ENCODE measurements around the gene DBF4B. TPM values are rescaled to one million over a fixed set of nuclear protein-coding genes. Genes with fewer than 3 reads are reported as not detected.
"Not testable (repeated sequence)": the region's sequence is repeated elsewhere in the genome, so short reads cannot be mapped to it uniquely, and the experiment has no call there.

DBF4B gene
- polyA plus RNA-seq, 1 of the 3 experiments (the other 2 are of a cell fraction): 8.3 TPM

- TF ChIP-seq USF1 (IDR thresholded peaks at IDR 0.05; ENCODE audit: borderline replicate concordance, low read depth) (no peak), MXI1 (IDR thresholded peaks at IDR 0.05; ENCODE audit: low read depth, low read length) (no peak), NRF1 (IDR thresholded peaks at IDR 0.05; ENCODE audit: low read depth, low read length) (no peak), CHD2 (IDR thresholded peaks at IDR 0.05; ENCODE audit: low read length, partially characterized antibody) (no peak), FOXM1 (IDR thresholded peaks at IDR 0.05; ENCODE audit: low read depth) (no peak), MEF2A (IDR thresholded peaks at IDR 0.05; ENCODE audit: borderline replicate concordance, low read depth) (no peak), CTCF (IDR thresholded peaks at IDR 0.05) (no peak)
Observed at GRCh38 chr17:44719444-44719843, 11.0 kb downstream of the DBF4B start (continued).

- H3K4me2 ChIP-seq: no peak overlapping the region
- CTCF ChIA-PET: interaction anchor here (1.1 kb wide), 1 partner anchor 142 kb away, joined by 3 read pairs; no protein-coding TSS in a partner anchor
- no peak for TF ChIP-seq YY1 (IDR thresholded peaks at IDR 0.05; ENCODE audit: low read depth)
- no peak for TF ChIP-seq MXI1 (IDR thresholded peaks at IDR 0.05; ENCODE audit: low read depth, low read length)
- TF ChIP-seq FOXJ3 (CRISPR knock-in tag; IDR thresholded peaks at IDR 0.05): no peak
- TF ChIP-seq USF2 (IDR thresholded peaks at IDR 0.05; ENCODE audit: borderline replicate concordance, low read depth, low read length): no peak
- no peak for TF ChIP-seq RCOR1 (IDR thresholded peaks at IDR 0.05; ENCODE audit: low read length)
- no peak for TF ChIP-seq PBX3 (IDR thresholded peaks at IDR 0.05)
- TF ChIP-seq IRF3 (IDR thresholded peaks at IDR 0.05; ENCODE audit: low read depth, low read length): no peak
- TF ChIP-seq EP300 (IDR thresholded peaks at IDR 0.05; ENCODE audit: borderline replicate concordance in 1 of 2, low read depth in 1 of 2, low read length in 1 of 2): no peak
- no peak for TF ChIP-seq USF1 (IDR thresholded peaks at IDR 0.05; ENCODE audit: borderline replicate concordance, low read depth)
- no peak for TF ChIP-seq FOXM1 (IDR thresholded peaks at IDR 0.05; ENCODE audit: low read depth)
- no peak for TF ChIP-seq TAF1 (IDR thresholded peaks at IDR 0.05; ENCODE audit: borderline replicate concordance, low read depth, low read length)
- no peak for TF ChIP-seq SIN3A (IDR thresholded peaks at IDR 0.05; ENCODE audit: borderline replicate concordance, low read depth, low read length)
- no peak for TF ChIP-seq ELF1 (IDR thresholded peaks at IDR 0.05)
- no peak for TF ChIP-seq FOSL2 (IDR thresholded peaks at IDR 0.05; ENCODE audit: borderline replicate concordance, low read depth)
- no peak for TF ChIP-seq GATA2 (CRISPR knock-in tag; IDR thresholded peaks at IDR 0.05)
- no peak for TF ChIP-seq RXRA (IDR thresholded peaks at IDR 0.05; ENCODE audit: borderline replicate concordance, low read depth)
- TF ChIP-seq POLR2AphosphoS5 (IDR thresholded peaks at IDR 0.05; ENCODE audit: low read depth, low read length): no peak
Observed at GRCh38 chr17:44722254-44722653, 13.8 kb downstream of the DBF4B start.

GRCh38 chr17:44726121-44726520 is 17.7 kb downstream of the DBF4B start:
- H2AFZ ChIP-seq (ENCODE audit: low read depth); H3K4me1 ChIP-seq (ENCODE audit: control insufficient read depth in 1 of 2, insufficient read depth in 2 of 2, low read depth in 1 of 2, low read length in 1 of 2); H3K27me3 ChIP-seq (ENCODE audit: insufficient read depth); H3K79me2 ChIP-seq (ENCODE audit: insufficient read depth); H3K4me2 ChIP-seq; H3K4me3 ChIP-seq (ENCODE audit: low read depth in 2 of 2, low read length in 1 of 2); POLR2A ChIA-PET; DNase-seq; H3K27ac ChIP-seq (ENCODE audit: low read depth in 2 of 2, low read length in 1 of 2); H3K9ac ChIP-seq; H3K9me2 ChIP-seq; H3F3A ChIP-seq (replicated peaks; ENCODE audit: insufficient read depth); H3K9me3 ChIP-seq; H4K20me1 ChIP-seq (ENCODE audit: insufficient read depth): not testable (repeated sequence)
- CTCF ChIA-PET: interaction anchor here (1.7 kb wide), 1 partner anchor 17 kb away, joined by 5 read pairs; the partner anchor contains the start of gene DBF4B
- peaks cover 0 to 17% of the 10 kb centered on the region in 2 experiments for H3K36me3 ChIP-seq (replicated peaks in 1 of 2; ENCODE audit: control insufficient read depth in 1 of 2, insufficient read depth in 2 of 2, low read length in 1 of 2)
- 99% methylated on average over 6 of the region's 6 CpGs for WGBS (ENCODE audit: low lambda C conversion rate)

More at GRCh38 chr17:44722254-44722653, 13.8 kb downstream of the DBF4B start:
- Histone ChIP-seq H3K36me3 (replicated peaks in 1 of 2; ENCODE audit: control insufficient read depth in 1 of 2, insufficient read depth in 2 of 2, low read length in 1 of 2) (peaks cover 0 to 29% of the 10 kb centered on the region in 2 experiments), H3F3A (replicated peaks; ENCODE audit: insufficient read depth) (no peaks in the 10 kb centered on the region), H3K27ac (ENCODE audit: low read depth in 2 of 2, low read length in 1 of 2) (no peak overlapping the region), H3K9me3 (no peaks in the 10 kb centered on the region), H4K20me1 (ENCODE audit: insufficient read depth) (no peaks in the 10 kb centered on the region), H3K4me1 (ENCODE audit: control insufficient read depth in 1 of 2, insufficient read depth in 2 of 2, low read depth in 1 of 2, low read length in 1 of 2) (no peaks in the 10 kb centered on the region), H2AFZ (ENCODE audit: low read depth) (no peak overlapping the region), H3K9ac (no peak overlapping the region), H3K4me3 (ENCODE audit: low read depth in 2 of 2, low read length in 1 of 2) (no peak overlapping the region), H3K79me2 (ENCODE audit: insufficient read depth) (peaks cover 11% of the 10 kb centered on the region; the same call in 1 of the 2 replicates), H3K27me3 (ENCODE audit: insufficient read depth) (no peaks in the 10 kb centered on the region), H3K9me2 (no peaks in the 10 kb centered on the region)
- no peak for DNase-seq
- WGBS (ENCODE audit: low lambda C conversion rate): 80% methylated on average over 5 of the region's 5 CpGs
- POLR2A ChIA-PET: interaction anchor here (0.6 kb wide), 1 partner anchor 38 kb away, joined by 3 read pairs; no protein-coding TSS in a partner anchor
